ENCODE measurements around the gene PRPF40B. TPM values are rescaled to one million over a fixed set of nuclear protein-coding genes. Genes with fewer than 3 reads are reported as not detected.

PRPF40B gene
- total RNA-seq, 1 experiment from 2014 or later = 33.3 TPM

DNA sequence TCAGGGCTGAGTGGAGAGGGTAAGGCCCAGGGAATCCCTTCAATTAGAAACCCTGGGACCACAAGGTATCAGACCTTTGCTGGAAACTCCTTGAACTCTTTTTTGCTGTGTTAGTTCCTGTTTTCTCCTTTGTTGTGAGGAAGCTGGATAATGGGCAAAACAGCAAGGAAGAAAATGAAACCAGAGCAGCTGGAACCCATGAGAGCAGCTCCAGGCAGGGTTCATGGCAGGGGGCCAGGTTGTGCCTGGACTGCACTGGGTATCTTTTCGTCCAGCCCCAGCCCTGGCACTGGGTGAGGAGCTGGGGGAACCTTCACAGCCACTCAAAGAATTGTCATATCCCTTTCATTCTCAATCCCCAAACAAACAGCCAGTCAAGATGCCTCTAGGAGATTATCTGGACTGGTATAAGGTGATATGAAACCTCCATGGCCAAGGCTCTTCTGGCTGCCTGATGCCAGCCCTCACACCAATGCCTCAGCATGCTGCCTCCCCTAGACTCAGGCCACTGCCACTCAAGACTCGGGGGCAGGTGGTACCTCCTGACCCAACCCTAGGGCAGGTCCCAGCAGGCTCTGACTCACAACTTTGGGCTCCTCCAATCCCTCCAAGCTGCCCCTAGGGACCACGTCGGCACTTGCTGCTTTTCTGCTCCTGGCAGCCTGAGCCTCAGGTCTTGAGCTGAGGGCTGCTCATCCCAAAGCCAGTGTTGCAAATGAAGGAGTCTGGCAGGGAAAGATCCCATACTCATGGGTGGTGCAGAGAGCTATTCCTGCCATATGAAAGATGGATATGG is 34.4 kb upstream of the PRPF40B start:
- H3K4me1 ChIP-seq = no peaks in the 10 kb centered on the region
- Mint-ChIP-seq H3K4me1 (ENCODE audit: low read depth, unreplicated experiment) (no peaks in the 10 kb centered on the region), H3K4me3 (ENCODE audit: unreplicated experiment) (no peak overlapping the region), H3K27me3 (ENCODE audit: insufficient read depth, unreplicated experiment) (no peaks in the 10 kb centered on the region), H3K9me3 (ENCODE audit: unreplicated experiment) (peaks cover 12% of the 10 kb centered on the region), H3K27ac (ENCODE audit: unreplicated experiment) (no peak overlapping the region), H3K36me3 (ENCODE audit: insufficient read depth, unreplicated experiment) (peaks cover 11% of the 10 kb centered on the region)
- DNase-seq = no peak
- POLR2A ChIA-PET = no interaction called here
- intact Hi-C loops (cut with micrococcal nuclease; ENCODE audit: unreplicated experiment) = no loop called here
- CTCF ChIA-PET = interaction anchor here (0.5 to 1.1 kb wide), 2 partner anchors 16 to 230 kb away, joined by 3 read pairs; partner anchors contain the start of gene FAM186B
- H3K9me3 ChIP-seq = no peaks in the 10 kb centered on the region
- TF ChIP-seq, protein P1, sequence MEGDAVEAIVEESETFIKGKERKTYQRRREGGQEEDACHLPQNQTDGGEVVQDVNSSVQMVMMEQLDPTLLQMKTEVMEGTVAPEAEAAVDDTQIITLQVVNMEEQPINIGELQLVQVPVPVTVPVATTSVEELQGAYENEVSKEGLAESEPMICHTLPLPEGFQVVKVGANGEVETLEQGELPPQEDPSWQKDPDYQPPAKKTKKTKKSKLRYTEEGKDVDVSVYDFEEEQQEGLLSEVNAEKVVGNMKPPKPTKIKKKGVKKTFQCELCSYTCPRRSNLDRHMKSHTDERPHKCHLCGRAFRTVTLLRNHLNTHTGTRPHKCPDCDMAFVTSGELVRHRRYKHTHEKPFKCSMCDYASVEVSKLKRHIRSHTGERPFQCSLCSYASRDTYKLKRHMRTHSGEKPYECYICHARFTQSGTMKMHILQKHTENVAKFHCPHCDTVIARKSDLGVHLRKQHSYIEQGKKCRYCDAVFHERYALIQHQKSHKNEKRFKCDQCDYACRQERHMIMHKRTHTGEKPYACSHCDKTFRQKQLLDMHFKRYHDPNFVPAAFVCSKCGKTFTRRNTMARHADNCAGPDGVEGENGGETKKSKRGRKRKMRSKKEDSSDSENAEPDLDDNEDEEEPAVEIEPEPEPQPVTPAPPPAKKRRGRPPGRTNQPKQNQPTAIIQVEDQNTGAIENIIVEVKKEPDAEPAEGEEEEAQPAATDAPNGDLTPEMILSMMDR (IDR thresholded peaks at IDR 0.05; ENCODE audit: insufficient read depth in 1 of 2, low read depth in 1 of 2, low read length in 1 of 2, severe bottlenecking in 1 of 2, unreplicated experiment in 1 of 2) = no peak
- no peaks in the 10 kb centered on the region for H3K27me3 ChIP-seq (replicated peaks; ENCODE audit: control insufficient read depth, insufficient read depth, low read length)
- no peak overlapping the region for H3K4me3 ChIP-seq (ENCODE audit: low read depth, low read length)
- no TSS peak for BruUV-seq (replicated peaks)
- H3K36me3 ChIP-seq (ENCODE audit: control insufficient read depth, insufficient read depth, low read length) = peaks cover under 1% of the 10 kb centered on the region; the same call in 1 of the 2 replicates

DNA sequence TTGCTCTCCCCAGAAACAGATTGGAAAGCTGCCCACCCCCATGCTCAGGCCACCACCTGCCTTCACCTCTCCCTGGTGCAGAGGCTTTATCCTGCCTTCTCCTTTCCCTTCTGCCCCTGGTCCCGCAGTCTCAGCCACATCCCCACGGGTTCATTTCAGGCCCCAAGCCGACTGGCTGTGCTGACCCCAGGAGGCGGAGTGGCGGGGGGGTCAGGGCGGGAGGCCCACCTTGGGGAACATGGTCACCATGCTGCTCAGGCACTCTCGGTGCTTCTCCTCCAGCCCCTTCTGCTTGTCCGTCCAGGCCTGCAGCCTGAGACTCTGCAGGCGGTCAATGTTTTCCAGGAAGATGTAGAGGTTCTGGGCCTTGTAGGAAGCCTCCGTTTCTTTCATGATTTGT is 24.8 kb upstream of the PRPF40B start:
- intact Hi-C loops (cut with micrococcal nuclease; ENCODE audit: unreplicated experiment) = no loop called here
- no TSS peak for BruUV-seq (replicated peaks)
- peak overlapping the region; percentile 3 for H3K27ac Mint-ChIP-seq (ENCODE audit: unreplicated experiment)
- Histone ChIP-seq H3K4me1 (no peaks in the 10 kb centered on the region), H3K36me3 (ENCODE audit: control insufficient read depth, insufficient read depth, low read length) (no peaks in the 10 kb centered on the region; the same call in 1 of the 2 replicates), H3K27me3 (replicated peaks; ENCODE audit: control insufficient read depth, insufficient read depth, low read length) (no peaks in the 10 kb centered on the region), H3K9me3 (no peaks in the 10 kb centered on the region), H3K4me3 (ENCODE audit: low read depth, low read length) (no peak overlapping the region)
- peaks cover 18% of the 10 kb centered on the region for H3K36me3 Mint-ChIP-seq (ENCODE audit: insufficient read depth, unreplicated experiment)
- no peaks in the 10 kb centered on the region for H3K27me3 Mint-ChIP-seq (ENCODE audit: insufficient read depth, unreplicated experiment)
- H3K4me1 Mint-ChIP-seq (ENCODE audit: low read depth, unreplicated experiment) = no peaks in the 10 kb centered on the region
- H3K4me3 Mint-ChIP-seq (ENCODE audit: unreplicated experiment) = no peak overlapping the region
- ChIA-PET POLR2A (no interaction called here), CTCF (interaction anchor here (2.6 kb wide), 1 partner anchor 18 kb away, joined by 5 read pairs; no protein-coding TSS in a partner anchor)
- no peak for DNase-seq
- TF ChIP-seq, protein P1 (IDR thresholded peaks at IDR 0.05; ENCODE audit: insufficient read depth in 1 of 2, low read depth in 1 of 2, low read length in 1 of 2, severe bottlenecking in 1 of 2, unreplicated experiment in 1 of 2) = no peak
- H3K9me3 Mint-ChIP-seq (ENCODE audit: unreplicated experiment) = no peaks in the 10 kb centered on the region

DNA sequence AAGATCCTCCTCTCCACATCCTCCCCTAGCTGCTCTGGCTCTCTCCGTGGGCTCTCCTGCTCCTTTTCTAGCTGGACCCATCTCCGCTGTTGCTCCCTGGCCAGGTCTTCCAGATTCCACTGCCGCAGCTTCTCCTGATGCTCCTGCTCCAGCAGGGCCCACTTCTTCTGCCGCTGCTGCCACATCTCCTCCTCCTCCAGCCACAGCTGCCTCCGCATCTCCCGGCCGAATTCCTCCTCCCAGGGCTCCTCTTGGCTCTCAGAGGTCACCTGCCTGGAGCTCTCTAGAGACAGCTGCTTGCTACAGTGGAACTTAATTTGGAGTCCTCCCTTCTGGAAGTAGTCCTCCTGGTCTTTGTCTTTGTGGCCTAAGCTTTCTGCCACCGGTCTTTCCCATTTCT is 23.4 kb upstream of the PRPF40B start:
- CTCF ChIA-PET = interaction anchor here (0.6 kb wide), 1 partner anchor 12 kb away, joined by 3 read pairs; no protein-coding TSS in a partner anchor
- H3K27ac Mint-ChIP-seq (ENCODE audit: unreplicated experiment) = no peak overlapping the region

More for the DNA sequence above, 23.4 kb upstream of the PRPF40B start:
- Histone ChIP-seq H3K9me3 (no peaks in the 10 kb centered on the region), H3K27me3 (replicated peaks; ENCODE audit: control insufficient read depth, insufficient read depth, low read length) (no peaks in the 10 kb centered on the region), H3K4me1 (no peaks in the 10 kb centered on the region), H3K36me3 (ENCODE audit: control insufficient read depth, insufficient read depth, low read length) (no peaks in the 10 kb centered on the region; the same call in 1 of the 2 replicates), H3K4me3 (ENCODE audit: low read depth, low read length) (no peak overlapping the region)
- POLR2A ChIA-PET = interaction anchor here (0.9 kb wide), 1 partner anchor 334 kb away, joined by 3 read pairs; no protein-coding TSS in a partner anchor
- H3K36me3 Mint-ChIP-seq (ENCODE audit: insufficient read depth, unreplicated experiment) = peaks cover 18% of the 10 kb centered on the region
- intact Hi-C loops (cut with micrococcal nuclease; ENCODE audit: unreplicated experiment) = no loop called here
- TF ChIP-seq, protein P1 (IDR thresholded peaks at IDR 0.05; ENCODE audit: insufficient read depth in 1 of 2, low read depth in 1 of 2, low read length in 1 of 2, severe bottlenecking in 1 of 2, unreplicated experiment in 1 of 2) = no peak
- no peaks in the 10 kb centered on the region for H3K9me3 Mint-ChIP-seq (ENCODE audit: unreplicated experiment)
- H3K4me3 Mint-ChIP-seq (ENCODE audit: unreplicated experiment) = no peak overlapping the region
- H3K4me1 Mint-ChIP-seq (ENCODE audit: low read depth, unreplicated experiment) = no peaks in the 10 kb centered on the region
- no peak for DNase-seq
- BruUV-seq (replicated peaks) = no TSS peak
- no peaks in the 10 kb centered on the region for H3K27me3 Mint-ChIP-seq (ENCODE audit: insufficient read depth, unreplicated experiment)
